Measurements from ENCODE around the gene PSD4. TPM values are rescaled to one million over a fixed set of nuclear protein-coding genes. Genes with fewer than 3 reads are reported as not detected.

Gene PSD4
- total RNA-seq, 2 experiments from 2014 or later = 96.5 to 101 TPM

GRCh38 chr2:113246606-113247005 is 72.8 kb downstream of the PSD4 start:
- POLR2A ChIA-PET = interaction anchor here (1.4 kb wide), 1 partner anchor 11 kb away, joined by 6 read pairs; no protein-coding TSS in a partner anchor
- Mint-ChIP-seq H3K36me3 (ENCODE audit: low read depth) (no peaks in the 10 kb centered on the region), H3K27me3 (no peaks in the 10 kb centered on the region), H3K4me1 (ENCODE audit: low read depth) (peaks cover 27% of the 10 kb centered on the region), H3K9me3 (no peaks in the 10 kb centered on the region), H3K27ac (no peak overlapping the region), H3K4me3 (no peak overlapping the region)
- intact Hi-C loops (cut with DNase I, micrococcal nuclease) = loop anchor here (5.0 kb wide), 2 partner anchors 141 to 146 kb away; no protein-coding TSS in a partner anchor
- no peaks in the 10 kb centered on the region for H3K36me3 ChIP-seq (ENCODE audit: insufficient read depth, low read length)
- TF ChIP-seq CTCF (IDR thresholded peaks at IDR 0.05) = no peak
- ATAC-seq (ENCODE audit: poor library complexity) (no peak), DNase-seq (no peak)
- peaks cover 18% of the 10 kb centered on the region for H3K4me1 ChIP-seq (ENCODE audit: insufficient read depth, low read length)
- no peaks in the 10 kb centered on the region for H3K27me3 ChIP-seq (ENCODE audit: control insufficient read depth in 1 of 2, insufficient read depth in 2 of 2, low read length in 2 of 2)
- CTCF ChIA-PET = no interaction called here
- H3K9me3 ChIP-seq (ENCODE audit: control insufficient read depth in 1 of 2, insufficient read depth in 1 of 2, low read length in 2 of 2) = no peaks in the 10 kb centered on the region
- H3K4me3 ChIP-seq (ENCODE audit: low read length) = no peak overlapping the region
- H3K27ac ChIP-seq (ENCODE audit: low read depth in 1 of 2, low read length in 2 of 2) = no peak overlapping the region

GRCh38 chr2:113248997-113249770 is 75.4 kb downstream of the PSD4 start:
- Mint-ChIP-seq H3K27ac (peak overlapping the region; percentile 80), H3K27me3 (no peaks in the 10 kb centered on the region), H3K36me3 (ENCODE audit: low read depth) (no peaks in the 10 kb centered on the region), H3K4me3 (peak overlapping the region; percentile 17), H3K4me1 (ENCODE audit: low read depth) (peaks cover 53% of the 10 kb centered on the region), H3K9me3 (no peaks in the 10 kb centered on the region)
- Histone ChIP-seq H3K27ac (ENCODE audit: low read depth in 1 of 2, low read length in 2 of 2) (no peak overlapping the region), H3K4me1 (ENCODE audit: insufficient read depth, low read length) (peaks cover 40% of the 10 kb centered on the region), H3K4me3 (ENCODE audit: low read length) (no peak overlapping the region), H3K36me3 (ENCODE audit: insufficient read depth, low read length) (no peaks in the 10 kb centered on the region), H3K27me3 (ENCODE audit: control insufficient read depth in 1 of 2, insufficient read depth in 2 of 2, low read length in 2 of 2) (no peaks in the 10 kb centered on the region), H3K9me3 (ENCODE audit: control insufficient read depth in 1 of 2, insufficient read depth in 1 of 2, low read length in 2 of 2) (no peaks in the 10 kb centered on the region)
- intact Hi-C loops (cut with DNase I, micrococcal nuclease) = loop anchor here (1.0 to 5.0 kb wide), 6 partner anchors 44 to 143 kb away; no protein-coding TSS in a partner anchor
- DNase-seq = peak; percentile 51 to 88 (median 68)
- peak; percentile 54 for ATAC-seq (ENCODE audit: poor library complexity)
- POLR2A ChIA-PET = interaction anchor here (1.0 to 1.3 kb wide), 2 partner anchors 45 to 111 kb away, joined by 5 read pairs; no protein-coding TSS in a partner anchor
- peak; percentile 96 for TF ChIP-seq CTCF (IDR thresholded peaks at IDR 0.05)
- CTCF ChIA-PET = interaction anchor here (0.6 to 3.3 kb wide), 16 partner anchors 9 to 141 kb away, joined by 3 to 20 read pairs (median 3); no protein-coding TSS in a partner anchor

GRCh38 chr2:113251118-113251517 is 77.3 kb downstream of the PSD4 start:
- H3K4me1 Mint-ChIP-seq (ENCODE audit: low read depth) = peaks cover 72% of the 10 kb centered on the region
- peak; percentile 76 for ATAC-seq (ENCODE audit: poor library complexity)
- H3K9me3 Mint-ChIP-seq = peaks cover 3% of the 10 kb centered on the region
- Histone ChIP-seq H3K36me3 (ENCODE audit: insufficient read depth, low read length) (no peaks in the 10 kb centered on the region), H3K4me3 (ENCODE audit: low read length) (no peak overlapping the region), H3K9me3 (ENCODE audit: control insufficient read depth in 1 of 2, insufficient read depth in 1 of 2, low read length in 2 of 2) (no peaks in the 10 kb centered on the region), H3K27ac (ENCODE audit: low read depth in 1 of 2, low read length in 2 of 2) (peak overlapping the region; percentile 34 to 56), H3K27me3 (ENCODE audit: control insufficient read depth in 1 of 2, insufficient read depth in 2 of 2, low read length in 2 of 2) (no peaks in the 10 kb centered on the region), H3K4me1 (ENCODE audit: insufficient read depth, low read length) (peaks cover 56% of the 10 kb centered on the region)
- H3K27me3 Mint-ChIP-seq = no peaks in the 10 kb centered on the region
- ChIA-PET CTCF (interaction anchor here (1.4 to 1.6 kb wide), 2 partner anchors 120 to 139 kb away, joined by 4 to 6 read pairs; no protein-coding TSS in a partner anchor), POLR2A (interaction anchor here (0.6 to 1.6 kb wide), 6 partner anchors 16 to 140 kb away, joined by 3 to 8 read pairs (median 4); no protein-coding TSS in a partner anchor)
- TF ChIP-seq CTCF (IDR thresholded peaks at IDR 0.05) = no peak
- intact Hi-C loops (cut with DNase I, micrococcal nuclease) = no loop called here
- no peaks in the 10 kb centered on the region for H3K36me3 Mint-ChIP-seq (ENCODE audit: low read depth)
- H3K27ac Mint-ChIP-seq = peak overlapping the region; percentile 80
- DNase-seq = peak in 11 of 14 experiments; percentile 8 to 79 (median 36)
- H3K4me3 Mint-ChIP-seq = peak overlapping the region; percentile 65

All from CD4-positive, alpha-beta T cell (primary cell).